ENCODE measurements around the gene SBDS. TPM values are rescaled to one million over a fixed set of nuclear protein-coding genes. Genes with fewer than 3 reads are reported as not detected.
"Not testable (repeated sequence)": the region's sequence is repeated elsewhere in the genome, so short reads cannot be mapped to it uniquely, and the experiment has no call there.

The SBDS gene
- polyA plus RNA-seq, 1 experiment, result 52.5 TPM

- POLR2A ChIA-PET; H3K4me3 ChIP-seq (ENCODE audit: low read depth, low read length); CTCF ChIA-PET; H3K36me3 ChIP-seq (ENCODE audit: control insufficient read depth, insufficient read depth, low read length); DNase-seq (ENCODE audit: low read depth); H3K27me3 ChIP-seq (ENCODE audit: control insufficient read depth, insufficient read depth, low read length): not testable (repeated sequence)
Observed at GRCh38 chr7:66979013-66979412, 16.4 kb downstream of the SBDS start.

GRCh38 chr7:66978312-66978711 lies 17.1 kb downstream of the SBDS start:
- H3K4me3 ChIP-seq (ENCODE audit: low read depth, low read length); H3K27me3 ChIP-seq (ENCODE audit: control insufficient read depth, insufficient read depth, low read length); DNase-seq (ENCODE audit: low read depth); POLR2A ChIA-PET; H3K36me3 ChIP-seq (ENCODE audit: control insufficient read depth, insufficient read depth, low read length); CTCF ChIA-PET: not testable (repeated sequence)

GRCh38 chr7:66974986-66975590 lies 20.3 kb downstream of the SBDS start:
- CTCF ChIA-PET, result no interaction called here
- TF ChIP-seq CTCF (IDR thresholded peaks at IDR 0.05; ENCODE audit: insufficient read depth, low read depth, low read length), result no peak
- H3K4me3 ChIP-seq (ENCODE audit: low read depth, low read length), result no peak overlapping the region
- POLR2A ChIA-PET, result no interaction called here
- no peak for DNase-seq (ENCODE audit: low read depth)
- H3K36me3 ChIP-seq (ENCODE audit: control insufficient read depth, insufficient read depth, low read length), result no peaks in the 10 kb centered on the region
- no peaks in the 10 kb centered on the region for H3K27me3 ChIP-seq (ENCODE audit: control insufficient read depth, insufficient read depth, low read length)

- no peak for TF ChIP-seq CTCF (IDR thresholded peaks at IDR 0.05; ENCODE audit: insufficient read depth, low read depth, low read length)
Observed at GRCh38 chr7:66970310-66970709, 25.1 kb downstream of the SBDS start.

GRCh38 chr7:66969001-66969400 lies 26.4 kb downstream of the SBDS start:
- DNase-seq (ENCODE audit: low read depth); H3K27me3 ChIP-seq (ENCODE audit: control insufficient read depth, insufficient read depth, low read length); CTCF ChIA-PET; H3K4me3 ChIP-seq (ENCODE audit: low read depth, low read length); POLR2A ChIA-PET; H3K36me3 ChIP-seq (ENCODE audit: control insufficient read depth, insufficient read depth, low read length): not testable (repeated sequence)

More at GRCh38 chr7:66970310-66970709, 25.1 kb downstream of the SBDS start:
- POLR2A ChIA-PET, result no interaction called here
- CTCF ChIA-PET, result no interaction called here
- no peak overlapping the region for H3K4me3 ChIP-seq (ENCODE audit: low read depth, low read length)
- no peaks in the 10 kb centered on the region for H3K36me3 ChIP-seq (ENCODE audit: control insufficient read depth, insufficient read depth, low read length)
- no peak for DNase-seq (ENCODE audit: low read depth)
- H3K27me3 ChIP-seq (ENCODE audit: control insufficient read depth, insufficient read depth, low read length), result no peaks in the 10 kb centered on the region

GRCh38 chr7:66967029-66967428 lies 28.4 kb downstream of the SBDS start:
- H3K36me3 ChIP-seq (ENCODE audit: control insufficient read depth, insufficient read depth, low read length), result no peaks in the 10 kb centered on the region
- no peak overlapping the region for H3K4me3 ChIP-seq (ENCODE audit: low read depth, low read length)
- no peaks in the 10 kb centered on the region for H3K27me3 ChIP-seq (ENCODE audit: control insufficient read depth, insufficient read depth, low read length)
- ChIA-PET POLR2A (no interaction called here), CTCF (no interaction called here)
- no peak for DNase-seq (ENCODE audit: low read depth)
- TF ChIP-seq CTCF (IDR thresholded peaks at IDR 0.05; ENCODE audit: insufficient read depth, low read depth, low read length), result no peak

- Histone ChIP-seq H3K27me3 (ENCODE audit: control insufficient read depth, insufficient read depth, low read length) (no peaks in the 10 kb centered on the region), H3K4me3 (ENCODE audit: low read depth, low read length) (no peak overlapping the region), H3K36me3 (ENCODE audit: control insufficient read depth, insufficient read depth, low read length) (0 out of 2 replicates have a peak, but pooled peaks cover 1% of the 10 kb centered on the region)
- TF ChIP-seq CTCF (IDR thresholded peaks at IDR 0.05; ENCODE audit: insufficient read depth, low read depth, low read length), result no peak
- ChIA-PET CTCF (no interaction called here), POLR2A (interaction anchor here (0.7 kb wide), 1 partner anchor 31 kb away, joined by 5 read pairs; the partner anchor contains the start of gene SBDS)
- DNase-seq (ENCODE audit: low read depth), result peak; percentile 67
Observed at GRCh38 chr7:66964411-66964810, 31.0 kb downstream of the SBDS start.

Data from BJ (cell line).